HG03442 (cell line): ENCODE data around the gene ABCB7.
"Not testable (repeated sequence)": the region's sequence is repeated elsewhere in the genome, so short reads cannot be mapped to it uniquely, and the experiment has no call there.

Experiments used
- ATAC-seq: cut with Tn5 transposase; IDR thresholded peaks from one replicate; pipeline ENCODE4 v1.9.1; 2021; ENCODE audit warnings: mild to moderate bottlenecking, moderate library complexity; ENCODE audit not compliant: unreplicated experiment

The ABCB7 gene

DNA sequence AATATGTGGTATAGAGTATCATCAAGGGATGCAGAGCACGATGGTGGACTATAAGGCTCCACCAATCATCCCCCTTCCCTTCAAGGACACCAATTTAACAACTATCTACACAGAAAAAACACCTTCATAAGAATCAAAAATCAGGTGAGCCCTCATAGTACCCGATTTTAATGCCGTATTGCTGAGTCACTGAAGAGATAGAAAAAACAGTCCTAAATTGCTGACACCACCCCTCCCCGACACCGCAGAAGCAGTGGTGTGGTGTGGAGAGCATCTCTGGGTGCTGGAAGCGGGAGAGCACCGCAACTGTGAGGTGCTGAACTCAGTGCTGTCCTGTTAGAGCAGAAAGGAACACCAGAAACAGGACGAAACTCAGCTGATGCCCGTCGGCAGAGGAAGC is 49.3 kb downstream of the ABCB7 start:
- no peak for ATAC-seq

DNA sequence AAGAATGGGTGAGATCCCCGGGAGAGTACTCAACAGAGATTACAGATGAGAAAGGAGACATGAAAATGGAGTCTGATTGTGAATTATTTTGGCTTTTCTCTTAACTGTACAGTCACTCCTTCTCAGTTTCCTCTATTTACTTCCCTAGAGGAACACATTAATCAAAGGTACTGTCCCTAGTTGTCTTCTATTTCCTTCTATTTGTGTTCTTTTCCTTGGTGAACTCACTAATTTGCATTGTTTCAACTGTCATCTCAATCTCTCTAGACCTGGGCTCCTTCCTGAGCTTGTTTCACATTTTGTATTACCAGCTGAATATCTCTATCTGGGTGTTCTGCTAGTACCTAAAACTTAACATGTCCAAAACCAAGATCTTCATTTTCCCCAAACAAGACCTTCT is 59.8 kb downstream of the ABCB7 start:
- ATAC-seq = no peak

DNA sequence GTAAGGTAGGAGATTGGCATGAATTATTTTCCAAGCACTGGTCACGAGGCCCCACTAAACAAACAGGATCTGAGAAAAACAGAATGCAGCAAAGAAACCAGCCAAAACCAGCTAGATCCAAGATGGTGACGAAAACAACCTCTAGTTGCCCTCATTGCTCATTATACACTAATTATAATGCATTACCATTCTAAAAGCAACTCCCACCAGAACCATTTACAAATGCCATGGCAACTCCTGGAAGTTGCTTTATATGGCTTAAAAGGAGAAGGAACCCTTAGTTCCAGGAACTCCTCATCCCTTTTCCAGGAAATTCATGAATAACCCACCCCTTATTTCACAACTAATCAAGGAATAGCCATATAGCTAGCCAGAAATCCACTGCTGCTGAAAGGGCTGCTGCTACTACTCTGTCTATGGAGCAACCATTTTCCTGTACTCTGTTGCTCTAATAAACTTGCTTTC is 69.3 kb downstream of the ABCB7 start:
- ATAC-seq = no peak

GRCh38 chrX:75084757-75085156 is 71.3 kb downstream of the ABCB7 start:
- ATAC-seq = no peak

- ATAC-seq = no peak
Measured at GRCh38 chrX:75076429-75076828, 79.7 kb downstream of the ABCB7 start.

GRCh38 chrX:75074475-75074874 is 81.6 kb downstream of the ABCB7 start:
- no peak for ATAC-seq

DNA sequence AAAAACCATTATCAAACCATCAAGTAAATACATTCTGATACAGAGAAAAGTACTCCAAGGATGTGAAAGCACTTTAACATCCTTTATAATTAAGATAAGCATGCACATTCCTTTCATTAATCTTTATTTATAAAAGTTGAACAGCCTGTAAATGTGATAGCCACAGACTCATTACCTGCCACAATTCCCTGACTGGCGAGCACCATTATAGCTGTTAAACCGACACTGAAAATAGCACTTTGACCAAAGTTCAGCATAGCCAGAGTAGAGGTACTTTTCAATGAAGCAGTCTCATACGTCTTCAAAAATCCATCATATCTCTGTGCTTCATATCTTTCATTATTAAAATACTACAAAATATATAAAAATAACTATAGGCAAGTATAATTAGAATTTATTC is 84.7 kb downstream of the ABCB7 start:
- no peak for ATAC-seq

DNA sequence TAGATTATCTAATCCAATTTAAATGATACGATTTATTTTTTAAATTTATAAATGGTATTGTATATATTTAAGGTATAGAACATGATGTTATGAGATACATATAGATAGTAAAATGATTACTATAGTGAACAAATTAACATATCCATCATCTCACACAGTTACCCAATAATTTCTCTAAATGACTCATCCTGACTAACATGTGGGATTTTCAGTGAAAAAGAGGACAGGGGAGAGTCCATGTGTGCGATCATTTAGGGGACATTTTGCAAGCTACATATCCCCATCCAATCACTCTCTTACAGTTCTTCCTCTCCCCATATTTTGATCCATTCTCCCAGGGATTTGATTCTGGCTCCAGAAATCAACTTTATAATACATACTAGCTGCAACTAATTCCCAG is 88.2 kb downstream of the ABCB7 start:
- ATAC-seq = no peak

DNA sequence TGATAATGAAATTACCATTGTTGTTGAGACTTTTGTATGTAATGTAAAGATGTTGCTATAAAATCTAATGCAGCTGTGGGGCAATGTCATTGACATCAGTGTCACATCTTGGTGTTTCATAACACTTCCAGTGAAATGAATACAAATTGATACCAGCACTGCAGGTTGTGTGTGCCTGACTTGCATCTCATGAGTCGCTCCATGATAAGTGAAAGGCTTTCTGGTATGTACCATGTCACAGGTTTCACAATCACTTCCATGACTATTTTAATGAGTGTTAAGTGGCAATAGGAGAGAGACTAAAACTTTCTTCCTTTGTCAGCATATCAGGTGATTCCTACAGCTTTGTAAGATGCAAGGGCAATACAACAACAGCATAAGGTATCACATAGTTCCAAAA is 94.4 kb downstream of the ABCB7 start:
- no peak for ATAC-seq

DNA sequence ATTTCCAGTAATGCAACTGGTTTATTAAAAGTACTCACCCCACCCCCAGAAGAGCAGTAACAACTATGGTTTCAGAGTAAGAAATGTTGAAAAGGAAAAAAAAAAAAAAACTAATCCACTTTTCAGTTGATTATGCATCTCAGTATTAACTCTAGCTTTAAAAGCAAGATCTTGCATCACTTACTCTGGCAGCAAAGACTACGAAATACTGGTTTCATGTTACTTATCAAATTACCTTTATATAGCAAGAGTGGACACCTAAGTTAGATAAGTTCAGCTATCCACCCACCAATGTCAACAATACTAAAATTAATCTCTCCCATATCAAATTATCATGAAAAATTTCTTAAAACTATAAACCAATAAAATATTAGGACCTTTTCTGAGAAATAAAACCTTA is 105.0 kb downstream of the ABCB7 start:
- ATAC-seq = no peak

DNA sequence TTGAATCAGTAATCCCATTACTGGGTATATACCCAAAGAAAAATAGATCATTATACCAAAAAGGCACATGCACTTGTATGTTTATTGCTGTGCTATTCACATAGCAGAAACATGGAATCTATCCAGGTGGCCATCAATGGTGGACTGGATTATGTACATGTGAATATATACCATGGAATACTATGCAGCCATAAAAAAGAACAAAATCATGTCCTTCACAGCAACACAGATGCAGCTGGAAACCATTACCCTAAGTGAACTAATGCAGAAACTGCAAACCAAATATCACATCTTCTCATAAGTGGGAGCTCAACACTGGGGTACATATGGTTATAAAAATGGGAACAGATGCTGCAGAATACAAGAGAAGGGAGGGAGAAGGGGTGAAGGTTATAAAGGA is 110.7 kb downstream of the ABCB7 start:
- no peak for ATAC-seq

GRCh38 chrX:75044142-75044541 is 111.9 kb downstream of the ABCB7 start:
- ATAC-seq = not testable (repeated sequence)

DNA sequence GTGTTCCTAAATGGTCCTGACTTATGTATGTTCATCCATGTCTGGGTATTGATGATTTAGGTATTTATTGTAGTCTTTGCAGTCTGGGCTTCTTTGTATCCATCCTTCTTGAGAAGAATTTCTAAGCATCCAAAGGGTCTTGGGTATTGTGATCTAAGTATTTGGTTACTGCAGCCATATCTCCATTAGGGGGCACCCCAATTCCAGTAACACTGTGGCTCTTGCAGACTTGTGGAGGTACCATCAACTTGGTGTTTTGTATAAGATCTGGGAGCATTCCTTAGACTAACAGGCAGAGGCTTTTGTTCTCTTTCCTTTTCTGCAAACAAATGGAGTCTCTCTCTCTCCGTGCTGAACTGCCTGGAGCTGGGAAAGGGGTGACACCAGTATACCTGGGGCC is 117.2 kb downstream of the ABCB7 start:
- ATAC-seq = no peak
